Measurements from ENCODE around the gene MOGAT2. TPM values are rescaled to one million over a fixed set of nuclear protein-coding genes. Genes with fewer than 3 reads are reported as not detected.

MOGAT2 gene
- total RNA-seq, 1 donor from 2014 or later, result not detected

GRCh38 chr11:75763846-75764245, 46.2 kb downstream of the MOGAT2 start:
- no peak overlapping the region for H3K4me3 Mint-ChIP-seq (ENCODE audit: unreplicated experiment)
- H3K36me3 Mint-ChIP-seq (ENCODE audit: low read depth, unreplicated experiment), result no peaks in the 10 kb centered on the region
- H2AFZ ChIP-seq (ENCODE audit: low read depth, low read length), result no peak overlapping the region
- DNase-seq (ENCODE audit: low read depth), result no peak
- peaks cover 14% of the 10 kb centered on the region for H3K4me1 Mint-ChIP-seq (ENCODE audit: low read depth, unreplicated experiment)
- H3K4me3 ChIP-seq (ENCODE audit: insufficient read depth, low read depth, low read length), result no peak overlapping the region
- H3K27me3 ChIP-seq (ENCODE audit: insufficient read depth, low read length), result peaks cover 7% of the 10 kb centered on the region
- no peak overlapping the region for H3K4me2 ChIP-seq (ENCODE audit: low read length)
- H3K27ac Mint-ChIP-seq (ENCODE audit: unreplicated experiment), result no peak overlapping the region
- H3K4me1 ChIP-seq (ENCODE audit: insufficient read depth, low read length), result peaks cover 14% of the 10 kb centered on the region
- no peaks in the 10 kb centered on the region for H4K20me1 ChIP-seq (ENCODE audit: insufficient read depth, low read length)
- no peaks in the 10 kb centered on the region for H3K36me3 ChIP-seq (ENCODE audit: insufficient read depth, low read length)
- no peaks in the 10 kb centered on the region for H3K9me3 ChIP-seq (ENCODE audit: insufficient read depth, low read depth, low read length)
- TF ChIP-seq, protein P1, sequence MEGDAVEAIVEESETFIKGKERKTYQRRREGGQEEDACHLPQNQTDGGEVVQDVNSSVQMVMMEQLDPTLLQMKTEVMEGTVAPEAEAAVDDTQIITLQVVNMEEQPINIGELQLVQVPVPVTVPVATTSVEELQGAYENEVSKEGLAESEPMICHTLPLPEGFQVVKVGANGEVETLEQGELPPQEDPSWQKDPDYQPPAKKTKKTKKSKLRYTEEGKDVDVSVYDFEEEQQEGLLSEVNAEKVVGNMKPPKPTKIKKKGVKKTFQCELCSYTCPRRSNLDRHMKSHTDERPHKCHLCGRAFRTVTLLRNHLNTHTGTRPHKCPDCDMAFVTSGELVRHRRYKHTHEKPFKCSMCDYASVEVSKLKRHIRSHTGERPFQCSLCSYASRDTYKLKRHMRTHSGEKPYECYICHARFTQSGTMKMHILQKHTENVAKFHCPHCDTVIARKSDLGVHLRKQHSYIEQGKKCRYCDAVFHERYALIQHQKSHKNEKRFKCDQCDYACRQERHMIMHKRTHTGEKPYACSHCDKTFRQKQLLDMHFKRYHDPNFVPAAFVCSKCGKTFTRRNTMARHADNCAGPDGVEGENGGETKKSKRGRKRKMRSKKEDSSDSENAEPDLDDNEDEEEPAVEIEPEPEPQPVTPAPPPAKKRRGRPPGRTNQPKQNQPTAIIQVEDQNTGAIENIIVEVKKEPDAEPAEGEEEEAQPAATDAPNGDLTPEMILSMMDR (IDR thresholded peaks at IDR 0.05; ENCODE audit: insufficient read depth, low read depth, low read length), result no peak
- no peak for TF ChIP-seq EZH2 (IDR thresholded peaks at IDR 0.05; ENCODE audit: insufficient read depth, low read length)
- H3K27ac ChIP-seq (ENCODE audit: low read depth, low read length), result no peak overlapping the region
- FAIRE-seq, result no peak
- H3K9ac ChIP-seq (ENCODE audit: low read length), result no peak overlapping the region
- peaks cover 3% of the 10 kb centered on the region for H3K9me3 Mint-ChIP-seq (ENCODE audit: unreplicated experiment)
- H3K27me3 Mint-ChIP-seq (ENCODE audit: low read depth, unreplicated experiment), result peaks cover 36% of the 10 kb centered on the region
- no peaks in the 10 kb centered on the region for H3K79me2 ChIP-seq (ENCODE audit: insufficient read depth, low read length)

- peaks cover 48% of the 10 kb centered on the region for H3K27me3 Mint-ChIP-seq (ENCODE audit: low read depth, unreplicated experiment)
- no peak overlapping the region for H3K27ac Mint-ChIP-seq (ENCODE audit: unreplicated experiment)
- Histone ChIP-seq H3K27ac (ENCODE audit: low read depth, low read length) (no peak overlapping the region), H3K4me3 (ENCODE audit: insufficient read depth, low read depth, low read length) (no peak overlapping the region), H3K9ac (ENCODE audit: low read length) (no peak overlapping the region), H3K9me3 (ENCODE audit: insufficient read depth, low read depth, low read length) (no peaks in the 10 kb centered on the region), H2AFZ (ENCODE audit: low read depth, low read length) (no peak overlapping the region), H4K20me1 (ENCODE audit: insufficient read depth, low read length) (no peaks in the 10 kb centered on the region), H3K79me2 (ENCODE audit: insufficient read depth, low read length) (no peaks in the 10 kb centered on the region), H3K4me2 (ENCODE audit: low read length) (no peak overlapping the region), H3K4me1 (ENCODE audit: insufficient read depth, low read length) (peaks cover 16% of the 10 kb centered on the region), H3K27me3 (ENCODE audit: insufficient read depth, low read length) (peaks cover 20% of the 10 kb centered on the region), H3K36me3 (ENCODE audit: insufficient read depth, low read length) (no peaks in the 10 kb centered on the region)
- H3K9me3 Mint-ChIP-seq (ENCODE audit: unreplicated experiment), result peaks cover 3% of the 10 kb centered on the region
- H3K4me3 Mint-ChIP-seq (ENCODE audit: unreplicated experiment), result no peak overlapping the region
- DNase-seq (ENCODE audit: low read depth) (no peak), FAIRE-seq (no peak)
- H3K36me3 Mint-ChIP-seq (ENCODE audit: low read depth, unreplicated experiment), result no peaks in the 10 kb centered on the region
- peaks cover 14% of the 10 kb centered on the region for H3K4me1 Mint-ChIP-seq (ENCODE audit: low read depth, unreplicated experiment)
- no peak for TF ChIP-seq EZH2 (IDR thresholded peaks at IDR 0.05; ENCODE audit: insufficient read depth, low read length)
- TF ChIP-seq, protein P1 (IDR thresholded peaks at IDR 0.05; ENCODE audit: insufficient read depth, low read depth, low read length), result no peak
Observed at GRCh38 chr11:75765116-75765515, 47.5 kb downstream of the MOGAT2 start.

- DNase-seq (ENCODE audit: low read depth), result no peak
- Histone ChIP-seq H3K4me2 (ENCODE audit: low read length) (no peak overlapping the region), H2AFZ (ENCODE audit: low read depth, low read length) (no peak overlapping the region), H3K4me1 (ENCODE audit: insufficient read depth, low read length) (peaks cover 10% of the 10 kb centered on the region), H3K4me3 (ENCODE audit: insufficient read depth, low read depth, low read length) (no peak overlapping the region), H3K27ac (ENCODE audit: low read depth, low read length) (no peak overlapping the region), H3K9me3 (ENCODE audit: insufficient read depth, low read depth, low read length) (no peaks in the 10 kb centered on the region), H3K79me2 (ENCODE audit: insufficient read depth, low read length) (no peaks in the 10 kb centered on the region), H3K9ac (ENCODE audit: low read length) (no peak overlapping the region), H4K20me1 (ENCODE audit: insufficient read depth, low read length) (no peaks in the 10 kb centered on the region), H3K36me3 (ENCODE audit: insufficient read depth, low read length) (no peaks in the 10 kb centered on the region), H3K27me3 (ENCODE audit: insufficient read depth, low read length) (peaks cover 31% of the 10 kb centered on the region)
- TF ChIP-seq, protein P1 (IDR thresholded peaks at IDR 0.05; ENCODE audit: insufficient read depth, low read depth, low read length), result no peak
- TF ChIP-seq EZH2 (IDR thresholded peaks at IDR 0.05; ENCODE audit: insufficient read depth, low read length), result no peak
- H3K4me1 Mint-ChIP-seq (ENCODE audit: low read depth, unreplicated experiment), result peaks cover 6% of the 10 kb centered on the region
- no peak for FAIRE-seq
- peaks cover 1% of the 10 kb centered on the region for H3K36me3 Mint-ChIP-seq (ENCODE audit: low read depth, unreplicated experiment)
- H3K4me3 Mint-ChIP-seq (ENCODE audit: unreplicated experiment), result no peak overlapping the region
- peaks cover 7% of the 10 kb centered on the region for H3K9me3 Mint-ChIP-seq (ENCODE audit: unreplicated experiment)
- peaks cover 63% of the 10 kb centered on the region for H3K27me3 Mint-ChIP-seq (ENCODE audit: low read depth, unreplicated experiment)
- H3K27ac Mint-ChIP-seq (ENCODE audit: unreplicated experiment), result no peak overlapping the region
Observed at GRCh38 chr11:75766443-75767227, 49.0 kb downstream of the MOGAT2 start.

Measured in astrocyte (in vitro differentiated cells and primary cell).